ENCODE data around the gene RABGAP1L. TPM values are rescaled to one million over a fixed set of nuclear protein-coding genes. Genes with fewer than 3 reads are reported as not detected.

The RABGAP1L gene
- total RNA-seq, 1 experiment from 2014 or later, result 76.9 TPM

DNA sequence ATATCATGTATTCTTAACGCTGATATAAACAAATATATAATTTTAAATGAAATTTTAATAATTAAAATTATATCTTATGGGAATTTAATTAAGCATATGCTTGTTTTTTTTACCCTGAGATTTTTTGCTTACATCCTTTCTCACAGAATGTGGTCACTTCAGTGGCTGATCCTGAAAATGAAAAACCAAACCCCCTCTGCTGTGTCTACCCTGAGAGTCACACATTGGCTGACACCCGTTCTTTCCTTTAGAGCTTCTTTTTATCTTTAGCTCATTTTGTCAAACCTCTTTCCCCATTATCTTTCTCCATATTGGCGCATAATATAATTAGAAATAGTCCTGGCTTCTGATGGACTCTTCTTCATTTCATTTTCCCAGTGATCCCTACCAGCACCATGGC, 829.7 kb downstream of the RABGAP1L start (continued):
- TF ChIP-seq, protein P1, sequence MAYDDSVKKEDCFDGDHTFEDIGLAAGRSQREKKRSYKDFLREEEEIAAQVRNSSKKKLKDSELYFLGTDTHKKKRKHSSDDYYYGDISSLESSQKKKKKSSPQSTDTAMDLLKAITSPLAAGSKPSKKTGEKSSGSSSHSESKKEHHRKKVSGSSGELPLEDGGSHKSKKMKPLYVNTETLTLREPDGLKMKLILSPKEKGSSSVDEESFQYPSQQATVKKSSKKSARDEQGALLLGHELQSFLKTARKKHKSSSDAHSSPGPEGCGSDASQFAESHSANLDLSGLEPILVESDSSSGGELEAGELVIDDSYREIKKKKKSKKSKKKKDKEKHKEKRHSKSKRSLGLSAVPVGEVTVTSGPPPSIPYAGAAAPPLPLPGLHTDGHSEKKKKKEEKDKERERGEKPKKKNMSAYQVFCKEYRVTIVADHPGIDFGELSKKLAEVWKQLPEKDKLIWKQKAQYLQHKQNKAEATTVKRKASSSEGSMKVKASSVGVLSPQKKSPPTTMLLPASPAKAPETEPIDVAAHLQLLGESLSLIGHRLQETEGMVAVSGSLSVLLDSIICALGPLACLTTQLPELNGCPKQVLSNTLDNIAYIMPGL (CRISPR knock-in tag; IDR thresholded peaks at IDR 0.05), result no peak
- TF ChIP-seq FOXK1 (CRISPR knock-in tag; IDR thresholded peaks at IDR 0.05), result no peak
- no peak for TF ChIP-seq NR3C1 (CRISPR knock-in tag; conservative IDR thresholded peaks at IDR 0.05; ENCODE audit: low read depth)
- no peak for TF ChIP-seq AR (CRISPR knock-in tag; IDR thresholded peaks at IDR 0.05)
- no peak for TF ChIP-seq ATF1 (CRISPR knock-in tag; IDR thresholded peaks at IDR 0.05)
- TF ChIP-seq, protein P2, sequence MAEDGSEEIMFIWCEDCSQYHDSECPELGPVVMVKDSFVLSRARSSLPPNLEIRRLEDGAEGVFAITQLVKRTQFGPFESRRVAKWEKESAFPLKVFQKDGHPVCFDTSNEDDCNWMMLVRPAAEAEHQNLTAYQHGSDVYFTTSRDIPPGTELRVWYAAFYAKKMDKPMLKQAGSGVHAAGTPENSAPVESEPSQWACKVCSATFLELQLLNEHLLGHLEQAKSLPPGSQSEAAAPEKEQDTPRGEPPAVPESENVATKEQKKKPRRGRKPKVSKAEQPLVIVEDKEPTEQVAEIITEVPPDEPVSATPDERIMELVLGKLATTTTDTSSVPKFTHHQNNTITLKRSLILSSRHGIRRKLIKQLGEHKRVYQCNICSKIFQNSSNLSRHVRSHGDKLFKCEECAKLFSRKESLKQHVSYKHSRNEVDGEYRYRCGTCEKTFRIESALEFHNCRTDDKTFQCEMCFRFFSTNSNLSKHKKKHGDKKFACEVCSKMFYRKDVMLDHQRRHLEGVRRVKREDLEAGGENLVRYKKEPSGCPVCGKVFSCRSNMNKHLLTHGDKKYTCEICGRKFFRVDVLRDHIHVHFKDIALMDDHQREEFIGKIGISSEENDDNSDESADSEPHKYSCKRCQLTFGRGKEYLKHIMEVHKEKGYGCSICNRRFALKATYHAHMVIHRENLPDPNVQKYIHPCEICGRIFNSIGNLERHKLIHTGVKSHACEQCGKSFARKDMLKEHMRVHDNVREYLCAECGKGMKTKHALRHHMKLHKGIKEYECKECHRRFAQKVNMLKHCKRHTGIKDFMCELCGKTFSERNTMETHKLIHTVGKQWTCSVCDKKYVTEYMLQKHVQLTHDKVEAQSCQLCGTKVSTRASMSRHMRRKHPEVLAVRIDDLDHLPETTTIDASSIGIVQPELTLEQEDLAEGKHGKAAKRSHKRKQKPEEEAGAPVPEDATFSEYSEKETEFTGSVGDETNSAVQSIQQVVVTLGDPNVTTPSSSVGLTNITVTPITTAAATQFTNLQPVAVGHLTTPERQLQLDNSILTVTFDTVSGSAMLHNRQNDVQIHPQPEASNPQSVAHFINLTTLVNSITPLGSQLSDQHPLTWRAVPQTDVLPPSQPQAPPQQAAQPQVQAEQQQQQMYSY (CRISPR knock-in tag; IDR thresholded peaks at IDR 0.05), result no peak
- TF ChIP-seq TP53 (CRISPR knock-in tag; IDR thresholded peaks at IDR 0.05), result no peak
- TF ChIP-seq, protein P3, sequence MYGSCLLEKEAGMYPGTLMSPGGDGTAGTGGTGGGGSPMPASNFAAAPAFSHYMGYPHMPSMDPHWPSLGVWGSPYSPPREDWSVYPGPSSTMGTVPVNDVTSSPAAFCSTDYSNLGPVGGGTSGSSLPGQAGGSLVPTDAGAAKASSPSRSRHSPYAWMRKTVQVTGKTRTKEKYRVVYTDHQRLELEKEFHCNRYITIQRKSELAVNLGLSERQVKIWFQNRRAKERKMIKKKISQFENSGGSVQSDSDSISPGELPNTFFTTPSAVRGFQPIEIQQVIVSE (CRISPR knock-in tag; IDR thresholded peaks at IDR 0.05; ENCODE audit: borderline replicate concordance), result no peak
- TF ChIP-seq IRF1 (CRISPR knock-in tag; IDR thresholded peaks at IDR 0.05), result no peak
- TF ChIP-seq ZNF512 (CRISPR knock-in tag; IDR thresholded peaks at IDR 0.05; ENCODE audit: borderline replicate concordance), result no peak
- TF ChIP-seq ZNF138 (CRISPR knock-in tag; conservative IDR thresholded peaks at IDR 0.05), result no peak

DNA sequence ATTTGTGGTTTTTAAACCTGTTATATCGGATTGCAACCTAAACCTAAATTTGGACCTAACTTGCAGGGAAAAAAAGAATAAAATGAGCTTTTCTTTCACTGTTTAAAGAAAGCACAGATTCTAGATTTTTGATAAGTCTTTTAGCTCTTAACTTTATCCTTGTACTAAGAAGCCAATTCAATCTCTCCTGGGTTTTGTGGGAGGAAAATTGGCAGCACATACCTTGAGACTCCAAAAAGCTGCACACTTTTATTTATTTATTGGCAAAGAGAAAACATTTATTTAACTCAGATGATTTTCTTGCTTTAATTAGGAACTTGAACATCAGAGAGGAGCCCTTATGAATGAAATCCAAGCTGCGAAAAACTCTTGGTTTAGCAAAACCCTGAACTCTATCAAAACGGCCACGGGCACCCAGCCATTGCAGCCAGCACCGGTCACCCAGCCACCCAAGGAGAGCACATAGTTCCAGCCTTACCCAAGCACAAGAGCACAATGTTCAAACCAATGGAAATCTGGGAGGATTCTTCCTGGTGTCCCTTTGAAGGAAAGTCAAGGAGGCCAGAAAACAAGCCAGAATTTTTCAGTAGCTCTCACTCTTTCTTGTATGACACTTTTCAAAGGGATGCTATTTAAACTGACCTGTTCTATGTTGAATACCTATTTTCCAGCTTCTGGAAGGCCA, 830.4 kb downstream of the RABGAP1L start:
- DNase-seq (ENCODE audit: low spot score), result no peak
- H3K9me3 Mint-ChIP-seq, result no peaks in the 10 kb centered on the region
- no peak overlapping the region for H3K4me3 Mint-ChIP-seq
- peaks cover 52% of the 10 kb centered on the region for H3K36me3 Mint-ChIP-seq
- ChIA-PET POLR2A (no interaction called here), CTCF (no interaction called here)
- H3K27me3 Mint-ChIP-seq (ENCODE audit: low read depth), result no peaks in the 10 kb centered on the region
- H3K4me1 Mint-ChIP-seq, result no peaks in the 10 kb centered on the region
- no peak for ATAC-seq
- H3K27ac Mint-ChIP-seq, result no peak overlapping the region
- no peak for TF ChIP-seq IRF1 (CRISPR knock-in tag; IDR thresholded peaks at IDR 0.05)
- no peak for TF ChIP-seq NFE2L1 (CRISPR knock-in tag; IDR thresholded peaks at IDR 0.05)
- no peak for TF ChIP-seq AFF4 (CRISPR knock-in tag; IDR thresholded peaks at IDR 0.05; ENCODE audit: borderline replicate concordance)
- TF ChIP-seq, protein P1 (CRISPR knock-in tag; IDR thresholded peaks at IDR 0.05), result no peak
- no peak for TF ChIP-seq IRF2 (CRISPR knock-in tag; IDR thresholded peaks at IDR 0.05; ENCODE audit: borderline replicate concordance, low read depth)
- TF ChIP-seq GRHL2 (CRISPR knock-in tag; IDR thresholded peaks at IDR 0.05; ENCODE audit: insufficient replicate concordance, severe bottlenecking), result no peak
- no peak for TF ChIP-seq KAT7 (CRISPR knock-in tag; IDR thresholded peaks at IDR 0.05; ENCODE audit: borderline replicate concordance)
